Spleen (tissue), 11 donors: Measurements from ENCODE around the gene CLDN34. TPM values are rescaled to one million over a fixed set of nuclear protein-coding genes. Genes with fewer than 3 reads are reported as not detected.

Experiments
- DNase-seq: peaks from one replicate; pipeline ENCODE4 v3.0.0-alpha.2; 2020
- H3K27ac ChIP-seq, 8 donors: fragments of 200-600 bp; sonication (generic) in 7 of 8; 1 replicate in 4 of 8; 2 replicates in 4 of 8; pipeline versions ENCODE4 v1.5.0 to v1.8.0; 2016 to 2021; ENCODE audit warnings: inconsistent platforms in 4 of 8, mild to moderate bottlenecking in 4 of 8, moderate library complexity in 1 of 8
- H3K27me3 ChIP-seq, 7 donors: fragments of 200-600 bp; sonication (generic) in 6 of 7; replicated peaks in 1 of 7; 1 replicate in 4 of 7; 2 replicates in 3 of 7; pipeline versions ENCODE4 v1.5.0 to v1.8.0; 2016 to 2021; ENCODE audit warnings: inconsistent platforms in 3 of 7, mild to moderate bottlenecking in 1 of 7
- H3K36me3 ChIP-seq, 6 donors: fragments of 200-600 bp; sonication (generic) in 5 of 6; 1 replicate in 4 of 6; 2 replicates in 2 of 6; pipeline versions ENCODE4 v1.5.0 to v1.8.0; 2016 to 2021; ENCODE audit warnings: inconsistent platforms in 2 of 6
- H3K4me1 ChIP-seq, 6 donors: fragments of 200-600 bp; sonication (generic) in 5 of 6; 1 replicate in 3 of 6; 2 replicates in 3 of 6; pipeline versions ENCODE4 v1.5.0 to v1.8.0; 2016 to 2021; ENCODE audit warnings: inconsistent platforms in 3 of 6
- H3K4me3 ChIP-seq, 8 donors: fragments of 200-600 bp; sonication (generic) in 7 of 8; 1 replicate in 4 of 8; 2 replicates in 4 of 8; pipeline versions ENCODE4 v1.5.0 to v1.8.0; 2016 to 2021; ENCODE audit warnings: inconsistent platforms in 4 of 8, mild to moderate bottlenecking in 4 of 8, moderate library complexity in 2 of 8
- H3K9me3 ChIP-seq, 8 donors: fragments of 200-600 bp; sonication (generic) in 7 of 8; 1 replicate in 4 of 8; 2 replicates in 4 of 8; pipeline versions ENCODE4 v1.5.0 to v1.8.0; 2016 to 2021; ENCODE audit warnings: inconsistent platforms in 4 of 8
- POLR2A ChIP-seq, 3 donors: fragments of 450-650 bp; IDR thresholded peaks; one replicate each; pipeline ENCODE4 v1.5.1; 2017; ENCODE audit warnings: antibody characterized with exemption in 3 of 3, mild to moderate bottlenecking in 1 of 3
- POLR2AphosphoS5 ChIP-seq, 3 donors: sonication (generic); formaldehyde crosslinking; IDR thresholded peaks; one replicate each; pipeline ENCODE4 v1.5.1; 2017; ENCODE audit warnings: antibody characterized with exemption in 3 of 3
- WGBS, 5 donors: extraction: QIAGEN DNeasy Blood & Tissue Kit in 3 of 5; methylation state at CpG; one replicate each; pipeline versions ENCODE4 v1.1.5 to v1.1.7; 2013 to 2018; 5-methylcytosine and 5-hydroxymethylcytosine counted together
- intact Hi-C: fragments of 100-400 bp; cut with DNase I; formaldehyde crosslinking; loops from one replicate; pipeline ENCODE4 v1.15.0; 2023; ENCODE audit warnings: low total_unique reads
- polyA plus RNA-seq, 3 donors: library from polyadenylated mRNA; stranded (reverse); fragments of 200-250 nt; gene quantifications; one replicate each; pipeline ENCODE4 v1.2.1, GENCODE V29; 2013
- total RNA-seq, 7 donors: library from RNA; depleted of rRNA in 3 of 7; stranded (reverse); fragments of >200 nt in 3 of 7; fragmentation: NEBNext Ultra II Directional in 4 of 7; extraction: Animal tissue kit (Norgen Biotek cat#: 25700) in 4 of 7; gene quantifications; one replicate each; pipeline versions ENCODE4 v1.1.0 to v1.2.1, GENCODE V29; 2016 to 2021
- TF ChIP-seq, protein P1 (sequence below), 11 experiments: fragments of 200-600 bp in 7 of 11; fragments of 450-650 bp in 4 of 11; sonication (generic) in 4 of 11; IDR thresholded peaks in 8 of 11; conservative IDR thresholded peaks in 3 of 11; 1 replicate in 7 of 11; 2 replicates in 4 of 11; pipeline versions ENCODE4 v1.4.0 to v1.8.0; 2016 to 2021; ENCODE audit warnings: antibody characterized with exemption in 11 of 11, inconsistent platforms in 4 of 11, mild to moderate bottlenecking in 1 of 11
- donor health status: healthy with polysubstance abuse.
- donor health status: DM: no; HTN: no; CAD: no; lungs with moderate emphysema.
- donor health status: DM: no; HTN: no; CAD: no.
- donor health status: Bipolar disorder and iron deficiency.
- donor health status: healthy.
- donor health status: DM: no; HTN: no; CAD: no.
- donor health status: DM: yes; HTN: yes; CAD: no.

Gene CLDN34
- total and polyA plus RNA-seq, 10 donors: not detected

DNA sequence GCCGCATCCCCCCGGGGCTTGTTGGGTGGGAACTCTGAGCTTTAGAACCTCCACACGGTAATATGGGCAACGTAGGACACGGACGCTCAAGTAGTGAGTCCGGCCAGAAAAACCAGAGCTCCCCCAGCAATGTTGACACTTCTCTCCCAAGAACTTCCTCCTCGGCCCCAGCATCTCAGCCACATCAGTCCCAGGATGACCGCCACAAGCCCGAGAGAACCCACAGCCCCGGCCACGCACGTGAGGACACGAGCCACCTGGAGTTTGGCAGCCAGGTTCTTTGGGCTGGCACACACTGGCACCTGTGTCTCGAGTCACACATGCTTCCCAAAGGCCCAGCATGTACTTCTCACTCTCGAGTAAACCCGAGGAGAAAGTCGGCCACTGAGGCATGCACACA, 16.3 kb downstream of the CLDN34 start:
- H3K27me3 ChIP-seq: no peaks in the 10 kb centered on the region
- no peak for DNase-seq
- no peak overlapping the region for H3K4me3 ChIP-seq
- no peaks in the 10 kb centered on the region for H3K36me3 ChIP-seq
- no peaks in the 10 kb centered on the region for H3K9me3 ChIP-seq
- peak overlapping the region in 4 of 8 donors; percentile 22 to 91 (median 64) for H3K27ac ChIP-seq
- intact Hi-C loops: loop anchor here (10.0 kb wide), 1 partner anchor 99 kb away; no protein-coding TSS in a partner anchor
- 52 to 90% (median 80%) methylated on average over 13 to 18 of the region's 18 CpGs for WGBS, 5 donors
- H3K4me1 ChIP-seq: peaks cover 0 to 42% (median 5%) of the 10 kb centered on the region in 6 donors
- TF ChIP-seq, protein P1, sequence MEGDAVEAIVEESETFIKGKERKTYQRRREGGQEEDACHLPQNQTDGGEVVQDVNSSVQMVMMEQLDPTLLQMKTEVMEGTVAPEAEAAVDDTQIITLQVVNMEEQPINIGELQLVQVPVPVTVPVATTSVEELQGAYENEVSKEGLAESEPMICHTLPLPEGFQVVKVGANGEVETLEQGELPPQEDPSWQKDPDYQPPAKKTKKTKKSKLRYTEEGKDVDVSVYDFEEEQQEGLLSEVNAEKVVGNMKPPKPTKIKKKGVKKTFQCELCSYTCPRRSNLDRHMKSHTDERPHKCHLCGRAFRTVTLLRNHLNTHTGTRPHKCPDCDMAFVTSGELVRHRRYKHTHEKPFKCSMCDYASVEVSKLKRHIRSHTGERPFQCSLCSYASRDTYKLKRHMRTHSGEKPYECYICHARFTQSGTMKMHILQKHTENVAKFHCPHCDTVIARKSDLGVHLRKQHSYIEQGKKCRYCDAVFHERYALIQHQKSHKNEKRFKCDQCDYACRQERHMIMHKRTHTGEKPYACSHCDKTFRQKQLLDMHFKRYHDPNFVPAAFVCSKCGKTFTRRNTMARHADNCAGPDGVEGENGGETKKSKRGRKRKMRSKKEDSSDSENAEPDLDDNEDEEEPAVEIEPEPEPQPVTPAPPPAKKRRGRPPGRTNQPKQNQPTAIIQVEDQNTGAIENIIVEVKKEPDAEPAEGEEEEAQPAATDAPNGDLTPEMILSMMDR (IDR thresholded peaks at IDR 0.05 in 8 of 11, conservative IDR thresholded peaks at IDR 0.05 in 3 of 11): no peak
- TF ChIP-seq POLR2AphosphoS5 (IDR thresholded peaks at IDR 0.05): peak in 1 of 3 donors; percentile 15

DNA sequence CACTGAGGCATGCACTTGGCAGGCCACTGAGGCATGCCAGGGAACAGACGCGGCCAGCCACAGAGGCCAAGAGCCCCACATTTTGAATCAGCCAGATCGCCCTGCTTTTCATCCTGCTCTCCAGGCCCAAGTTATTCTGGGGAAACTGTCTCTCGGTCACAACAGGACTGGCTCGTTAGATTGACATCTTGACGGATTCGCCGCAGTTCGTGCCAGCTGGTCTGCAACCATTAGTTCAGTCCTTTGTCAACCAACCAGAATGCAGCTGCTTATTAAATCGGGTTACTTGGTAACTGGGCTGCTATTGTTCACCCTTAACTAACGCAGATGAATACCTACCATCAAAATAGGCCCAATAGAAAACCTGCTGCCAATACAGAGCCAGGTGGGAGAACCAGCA, 16.7 kb downstream of the CLDN34 start:
- no peaks in the 10 kb centered on the region for H3K9me3 ChIP-seq
- H3K4me1 ChIP-seq: peaks cover 0 to 42% (median 5%) of the 10 kb centered on the region in 6 donors
- TF ChIP-seq POLR2AphosphoS5 (IDR thresholded peaks at IDR 0.05): no peak
- TF ChIP-seq, protein P1 (IDR thresholded peaks at IDR 0.05 in 8 of 11, conservative IDR thresholded peaks at IDR 0.05 in 3 of 11): no peak
- TF ChIP-seq POLR2A (IDR thresholded peaks at IDR 0.05): no peak
- intact Hi-C loops: loop anchor here (10.0 kb wide), 1 partner anchor 99 kb away; no protein-coding TSS in a partner anchor
- H3K27ac ChIP-seq: peak overlapping the region in 3 of 8 donors; percentile 39 to 91 (median 90)
- 86 to 96% (median 94%) methylated on average over 9 to 11 of the region's 11 CpGs for WGBS, 5 donors
- DNase-seq: no peak
- no peaks in the 10 kb centered on the region for H3K27me3 ChIP-seq
- no peaks in the 10 kb centered on the region for H3K36me3 ChIP-seq
- H3K4me3 ChIP-seq: no peak overlapping the region

DNA sequence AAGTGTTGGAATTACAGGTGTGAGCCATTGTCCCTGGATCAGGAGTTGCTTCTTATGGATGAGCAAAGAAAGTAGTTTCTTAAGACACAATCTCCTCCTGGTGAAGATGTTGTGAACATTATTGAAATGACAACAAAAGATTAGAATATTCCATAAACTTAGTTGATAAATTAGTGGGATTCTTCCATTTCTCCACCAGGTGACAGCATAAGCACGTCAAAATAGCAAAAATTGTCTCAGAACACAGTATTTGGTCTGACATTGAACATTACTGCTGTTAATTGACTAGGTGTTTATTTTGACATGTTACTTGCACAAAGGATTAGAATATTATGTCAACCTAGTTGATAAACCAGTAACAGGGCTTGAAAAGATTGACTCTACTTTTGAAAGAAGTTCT, 21.6 kb downstream of the CLDN34 start:
- 27 to 46% (median 33%) methylated on average over 1 of the region's 1 CpG for WGBS, 5 donors
- intact Hi-C loops: loop anchor here (10.0 kb wide), 1 partner anchor 104 kb away; no protein-coding TSS in a partner anchor
- H3K27ac ChIP-seq: no peak overlapping the region
- no peaks in the 10 kb centered on the region for H3K36me3 ChIP-seq
- TF ChIP-seq, protein P1 (IDR thresholded peaks at IDR 0.05 in 8 of 11, conservative IDR thresholded peaks at IDR 0.05 in 3 of 11): peak in 7 of 11 experiments; percentile 14 to 41 (median 29)
- no peak for TF ChIP-seq POLR2A (IDR thresholded peaks at IDR 0.05)
- DNase-seq: no peak
- no peak overlapping the region for H3K4me3 ChIP-seq
- no peaks in the 10 kb centered on the region for H3K27me3 ChIP-seq
- peaks cover 0 to 14% (median 0%) of the 10 kb centered on the region in 6 donors for H3K4me1 ChIP-seq
- no peaks in the 10 kb centered on the region for H3K9me3 ChIP-seq

DNA sequence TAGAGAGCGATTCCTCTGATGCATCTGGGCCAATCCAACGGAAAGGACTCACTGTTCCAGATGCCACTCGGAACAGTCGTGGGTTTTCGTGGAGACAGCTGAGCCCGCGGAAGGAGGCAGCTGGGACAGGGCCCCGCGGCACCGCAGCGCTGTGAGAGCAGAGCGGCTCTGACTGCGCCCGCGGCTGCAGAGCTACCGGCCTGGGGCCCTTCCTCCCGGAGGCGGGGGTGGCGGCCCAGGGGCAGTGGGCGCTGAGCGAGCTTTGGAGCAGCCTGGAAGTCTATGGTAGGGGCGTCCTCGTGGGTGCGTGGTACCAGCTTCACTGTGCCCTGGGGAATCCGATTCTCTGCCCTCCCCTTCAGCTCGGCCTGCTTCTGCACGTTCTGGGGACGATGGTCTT, 24.9 kb downstream of the CLDN34 start:
- no peak for DNase-seq
- H3K9me3 ChIP-seq: no peaks in the 10 kb centered on the region
- H3K4me3 ChIP-seq: no peak overlapping the region
- WGBS, 5 donors: 88 to 97% (median 94%) methylated on average over 7 to 28 of the region's 28 CpGs
- H3K27me3 ChIP-seq: no peaks in the 10 kb centered on the region
- no peaks in the 10 kb centered on the region for H3K36me3 ChIP-seq
- intact Hi-C loops: no loop called here
- no peak overlapping the region for H3K27ac ChIP-seq
- peaks cover 0 to 12% (median 0%) of the 10 kb centered on the region in 6 donors for H3K4me1 ChIP-seq
- no peak for TF ChIP-seq POLR2AphosphoS5 (IDR thresholded peaks at IDR 0.05)
- no peak for TF ChIP-seq POLR2A (IDR thresholded peaks at IDR 0.05)
- TF ChIP-seq, protein P1 (IDR thresholded peaks at IDR 0.05 in 8 of 11, conservative IDR thresholded peaks at IDR 0.05 in 3 of 11): no peak
